GM19035 (cell line): ENCODE measurements around the gene TMEM165.

Experiments
- ATAC-seq: cut with Tn5 transposase; IDR thresholded peaks from one replicate; pipeline ENCODE4 v1.9.1; 2021; ENCODE audit not compliant: unreplicated experiment

TMEM165 gene

GRCh38 chr4:55447831-55448230, 52.1 kb downstream of the TMEM165 start:
- no peak for ATAC-seq

DNA sequence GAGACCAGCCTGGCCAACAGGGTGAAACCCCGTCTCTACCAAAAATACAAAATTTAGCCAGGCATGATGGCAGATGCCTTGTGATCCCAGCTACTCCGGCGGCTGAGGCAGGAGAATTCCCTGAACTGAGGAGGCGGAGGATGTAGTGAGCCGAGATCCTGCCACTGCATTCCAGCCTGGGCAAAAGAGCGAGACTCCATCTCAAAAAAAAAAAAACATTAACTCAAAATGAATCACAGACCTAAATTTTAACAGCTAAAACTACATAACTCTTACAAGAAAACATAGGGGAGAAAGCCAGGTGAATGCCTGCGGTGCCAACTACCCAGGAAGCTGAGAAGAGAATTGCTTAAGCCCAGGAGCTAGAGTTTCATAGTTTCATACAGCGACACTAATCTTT, 54.8 kb downstream of the TMEM165 start:
- no peak for ATAC-seq

DNA sequence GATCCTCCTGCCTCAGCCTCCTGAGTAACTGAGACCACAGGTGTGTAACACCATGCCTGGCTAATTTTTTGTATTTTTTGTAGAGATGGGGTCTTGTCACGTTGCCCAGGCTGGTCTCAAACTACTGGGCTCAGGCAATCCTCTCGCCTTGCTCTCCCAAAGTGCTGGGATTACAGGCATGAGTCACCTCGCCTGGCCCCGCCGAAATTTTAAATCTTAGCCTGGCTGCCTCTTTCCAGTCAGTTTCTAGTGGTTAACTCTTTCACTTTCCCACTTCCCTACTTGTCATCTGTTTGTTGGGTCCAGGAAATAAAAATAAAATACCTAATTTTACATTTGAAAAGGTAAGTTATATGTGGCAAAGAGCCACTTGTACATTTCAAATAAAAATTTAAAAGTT, 62.4 kb downstream of the TMEM165 start:
- ATAC-seq: no peak

DNA sequence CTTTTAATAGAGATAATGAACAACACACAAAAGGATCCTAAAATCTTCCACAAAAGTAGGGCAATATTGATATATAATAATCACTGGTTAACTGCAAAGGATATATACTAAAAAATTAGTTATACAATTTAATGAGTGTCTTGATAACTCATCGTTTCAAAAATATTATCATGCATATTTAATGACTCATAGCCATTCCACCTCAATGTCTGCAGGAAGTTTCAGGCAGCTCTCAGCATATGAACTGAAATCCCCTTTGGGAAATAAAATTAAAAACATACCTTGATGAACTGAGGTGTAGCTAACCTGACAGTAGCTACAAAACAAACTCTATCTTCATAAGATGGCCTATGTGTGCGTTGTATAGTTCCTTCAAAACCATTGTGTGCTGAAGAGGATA, 62.9 kb downstream of the TMEM165 start:
- ATAC-seq: no peak

- ATAC-seq: no peak
Observed at GRCh38 chr4:55466001-55466400, 70.2 kb downstream of the TMEM165 start.

GRCh38 chr4:55468724-55469123, 73.0 kb downstream of the TMEM165 start:
- no peak for ATAC-seq

GRCh38 chr4:55469979-55470378, 74.2 kb downstream of the TMEM165 start:
- no peak for ATAC-seq
